IMR-90 (cell line): ENCODE results near the gene IFNA8. TPM values are rescaled to one million over a fixed set of nuclear protein-coding genes. Genes with fewer than 3 reads are reported as not detected.

Experiments used
- ATAC-seq: fragments of 200-7000 bp; cut with Tn5 transposase; 2 replicates; pipeline ENCODE4 v1.9.1; 2020; ENCODE audit warnings: low read depth, mild to moderate bottlenecking, moderate library complexity
- BruUV-seq: library from RNA; stranded (reverse); fragments of 400-500 nt; replicated peaks from 2 replicates; lab custom pipeline; 2021; lab: Mats Ljungman, UMichigan
- CTCF ChIA-PET: fragments of 300-600 bp; formaldehyde crosslinking; extraction: SDS; loops from one replicate; lab custom pipeline; 2021; ENCODE audit warnings: antibody characterized with exemption; lab: Yijun Ruan, JAX
- POLR2A ChIA-PET: fragments of 300-600 bp; sonication (Branson Sonifier 250); formaldehyde crosslinking; loops from one replicate; lab custom pipeline; 2022; ENCODE audit warnings: antibody characterized with exemption; ENCODE audit not compliant: unreplicated experiment; lab: Charles Lee
- DNase-seq: peaks from one replicate; pipeline ENCODE4 v3.0.0; 2013
- H2AFZ ChIP-seq: replicated peaks from 2 replicates; pipeline ENCODE3; 2013; ENCODE audit warnings: low read length, mild to moderate bottlenecking; ENCODE audit not compliant: poor library complexity
- H2AK5ac ChIP-seq: 2 replicates; pipeline ENCODE4 v1.6.1; 2013; ENCODE audit warnings: low read depth, low read length, inconsistent platforms
- H2AK9ac ChIP-seq: replicated peaks from 2 replicates; pipeline ENCODE3; 2013; ENCODE audit warnings: mild to moderate bottlenecking, low read depth, low read length, moderate library complexity; ENCODE audit not compliant: poor library complexity
- H2BK120ac ChIP-seq: 2 replicates; pipeline ENCODE4 v1.6.1; 2013; ENCODE audit warnings: low read depth, low read length, inconsistent platforms
- H2BK15ac ChIP-seq: 3 replicates; pipeline ENCODE4 v1.6.1; 2013; ENCODE audit warnings: low read depth, low read length, inconsistent platforms
- H2BK20ac ChIP-seq: 2 replicates; pipeline ENCODE4 v1.6.1; 2013; ENCODE audit warnings: low read depth, mild to moderate bottlenecking, inconsistent platforms, low read length, moderate library complexity
- H2BK5ac ChIP-seq: 2 replicates; pipeline ENCODE4 v1.6.1; 2013; ENCODE audit warnings: mild to moderate bottlenecking, low read depth, low read length, inconsistent platforms; ENCODE audit not compliant: poor library complexity, severe bottlenecking
- H3K14ac ChIP-seq: replicated peaks from 2 replicates; pipeline ENCODE4 v1.6.1; 2013; ENCODE audit warnings: low read depth, low read length, inconsistent platforms
- H3K18ac ChIP-seq: 2 replicates; pipeline ENCODE4 v1.6.1; 2013; ENCODE audit warnings: low read depth, low read length, control low read depth
- H3K23ac ChIP-seq: 2 replicates; pipeline ENCODE4 v1.6.1; 2013; ENCODE audit warnings: low read depth, low read length, inconsistent platforms
- H3K27ac ChIP-seq: 2 replicates; pipeline ENCODE4 v1.5.1; 2013; ENCODE audit warnings: mild to moderate bottlenecking, control low read depth, low read length; ENCODE audit not compliant: insufficient read depth
- H3K27me3 ChIP-seq: 2 replicates; pipeline ENCODE4 v1.6.1; 2013; ENCODE audit warnings: low read length; ENCODE audit not compliant: control insufficient read depth, insufficient read depth
- H3K36me3 ChIP-seq: 2 replicates; pipeline ENCODE4 v1.6.1; 2013; ENCODE audit warnings: low read length, mixed read lengths; ENCODE audit not compliant: control insufficient read depth, insufficient read depth
- H3K4ac ChIP-seq: 2 replicates; pipeline ENCODE4 v1.6.1; 2013; ENCODE audit warnings: low read depth, low read length, inconsistent platforms
- H3K4me1 ChIP-seq: 2 replicates; pipeline ENCODE4 v1.6.1; 2013; ENCODE audit warnings: low read length, mixed read lengths; ENCODE audit not compliant: control insufficient read depth, insufficient read depth
- H3K4me2 ChIP-seq: 2 replicates; pipeline ENCODE4 v1.6.1; 2013; ENCODE audit warnings: low read depth, mild to moderate bottlenecking, control low read depth, low read length, moderate library complexity
- H3K4me3 ChIP-seq: 2 replicates; pipeline ENCODE4 v1.5.1; 2013; ENCODE audit warnings: low read depth, mild to moderate bottlenecking, control low read depth, low read length, moderate library complexity; ENCODE audit not compliant: insufficient read depth
- H3K56ac ChIP-seq: 2 replicates; pipeline ENCODE4 v1.6.1; 2013; ENCODE audit warnings: low read length, inconsistent platforms; ENCODE audit not compliant: insufficient read depth; ENCODE audit errors: extremely low read depth
- H3K79me1 ChIP-seq, 2 experiments: 2 replicates each; pipeline ENCODE4 v1.6.1; 2013; ENCODE audit warnings: low read length in 2 of 2, inconsistent platforms in 1 of 2, low read depth in 1 of 2
- H3K9ac ChIP-seq: 2 replicates; pipeline ENCODE4 v1.6.1; 2013; ENCODE audit warnings: low read depth, low read length, control low read depth
- H3K9me1 ChIP-seq: 2 replicates; pipeline ENCODE4 v1.6.1; 2013; ENCODE audit warnings: low read length, inconsistent platforms; ENCODE audit not compliant: insufficient read depth
- H3K9me3 ChIP-seq: 2 replicates; pipeline ENCODE4 v1.6.1; 2013; ENCODE audit warnings: low read length; ENCODE audit not compliant: control insufficient read depth, insufficient read depth
- H4K20me1 ChIP-seq: 2 replicates; pipeline ENCODE4 v1.6.1; 2013; ENCODE audit warnings: low read length, inconsistent platforms; ENCODE audit not compliant: insufficient read depth
- H4K5ac ChIP-seq: 2 replicates; pipeline ENCODE4 v1.6.1; 2013; ENCODE audit warnings: mild to moderate bottlenecking, low read depth, low read length, control low read depth
- H4K8ac ChIP-seq, 2 experiments: 2 replicates each; pipeline ENCODE4 v1.6.1; 2013; ENCODE audit warnings: low read depth in 2 of 2, low read length in 2 of 2, control low read depth in 1 of 2, inconsistent platforms in 1 of 2
- H4K91ac ChIP-seq: 2 replicates; pipeline ENCODE4 v1.6.1; 2013; ENCODE audit warnings: low read depth, low read length, inconsistent platforms; ENCODE audit not compliant: insufficient read depth
- CEBPB ChIP-seq: IDR thresholded peaks from 2 replicates; pipeline ENCODE4 v1.6.1; 2012; ENCODE audit warnings: low read depth, low read length, improper control_type of control experiment
- FOS ChIP-seq: fragments of 150-350 bp; IDR thresholded peaks from 2 replicates; pipeline ENCODE4 v1.6.1; 2016; ENCODE audit warnings: low read depth, low read length
- MAZ ChIP-seq: IDR thresholded peaks from 2 replicates; pipeline ENCODE4 v1.6.1; 2012; ENCODE audit warnings: low read depth, mild to moderate bottlenecking, low read length, improper control_type of control experiment, moderate library complexity, borderline replicate concordance
- MXI1 ChIP-seq: IDR thresholded peaks from 2 replicates; pipeline ENCODE4 v1.6.1; 2012; ENCODE audit warnings: low read depth, mild to moderate bottlenecking, low read length, moderate library complexity, borderline replicate concordance
- RAD21 ChIP-seq: IDR thresholded peaks from 2 replicates; pipeline ENCODE4 v1.6.1; 2012; ENCODE audit warnings: low read length, improper control_type of control experiment
- RFX5 ChIP-seq: IDR thresholded peaks from 2 replicates; pipeline ENCODE4 v1.8.0; 2012; ENCODE audit warnings: low read depth, mild to moderate bottlenecking, low read length, moderate library complexity
- SMC3 ChIP-seq: fragments of 150-350 bp; IDR thresholded peaks from 2 replicates; pipeline ENCODE4 v1.6.1; 2016; ENCODE audit warnings: low read depth, mild to moderate bottlenecking, antibody characterized with exemption, low read length, moderate library complexity
- WGBS, 2 experiments: methylation state at CpG; one replicate each; pipeline versions ENCODE4 v1.1.5 to v1.1.7; 2013; ENCODE audit warnings: missing lambda C conversion rate in 2 of 2; ENCODE audit not compliant: insufficient read length in 1 of 2; ENCODE audit errors: extremely low coverage in 2 of 2; 5-methylcytosine and 5-hydroxymethylcytosine counted together
- dilution Hi-C: fragments of 300-500 bp; cut with HindIII; formaldehyde crosslinking; loops from one replicate; pipeline ENCODE4 v1.14.3; 2018; ENCODE audit warnings: low sequenced_read_pairs; ENCODE audit not compliant: unreplicated experiment
- in situ Hi-C: fragments of 300-500 bp; cut with MboI; formaldehyde crosslinking; loops from 3 replicates; pipeline ENCODE4 v1.14.3; 2019; ENCODE audit warnings: low sequenced_read_pairs, inconsistent platforms, mixed read lengths
- intact Hi-C: fragments of 100-400 bp; cut with micrococcal nuclease; formaldehyde crosslinking; loops from 2 replicates; pipeline ENCODE4 v1.10.0; 2022
- polyA plus RNA-seq, 3 experiments: library from polyadenylated mRNA; depleted of rRNA; stranded (reverse); fragments of >200 nt; gene quantifications; 2 replicates each; pipeline ENCODE4 v1.2.3, GENCODE V29; 2012; ENCODE audit warnings: low replicate concordance in 1 of 3
- total RNA-seq: library from RNA; depleted of rRNA; stranded (reverse); fragments of >200 nt; gene quantifications from 2 replicates; pipeline ENCODE4 v1.2.3, GENCODE V29; 2012
- TF ChIP-seq, protein P1 (sequence below): conservative IDR thresholded peaks from 2 replicates; pipeline ENCODE4 v1.5.1; 2012; ENCODE audit warnings: mild to moderate bottlenecking, low read depth, low read length, improper control_type of control experiment
- TF ChIP-seq, protein P2 (sequence below): fragments of 150-350 bp; IDR thresholded peaks from 2 replicates; pipeline ENCODE4 v1.6.1; 2017; ENCODE audit warnings: mild to moderate bottlenecking, antibody characterized with exemption, low read length, low read depth

IFNA8 gene
- total and polyA plus RNA-seq, 2 of the 4 experiments (the other 2 are of a cell fraction): not detected

DNA sequence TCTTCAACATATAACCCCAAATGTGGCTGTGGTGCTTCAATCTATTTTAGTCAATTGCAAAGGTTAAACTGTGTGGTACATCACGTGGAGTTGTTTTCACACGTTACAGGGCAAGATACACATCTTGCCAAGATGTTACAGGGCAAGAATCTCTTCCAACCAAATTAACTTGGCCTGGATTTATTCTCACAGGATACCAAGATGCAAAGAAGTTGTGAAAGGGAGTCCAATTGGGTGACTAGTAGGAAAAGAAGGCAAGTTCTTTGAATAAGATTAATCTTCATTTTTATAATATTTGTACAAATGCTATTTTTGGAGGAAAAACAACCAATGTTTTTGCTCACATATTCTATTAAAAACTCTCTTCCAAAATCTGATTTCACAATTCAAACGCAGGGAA is 4.8 kb upstream of the IFNA8 start:
- Histone ChIP-seq H4K8ac (no peak overlapping the region), H2AK9ac (no peak overlapping the region), H2BK5ac (no peak overlapping the region), H3K9me1 (no peaks in the 10 kb centered on the region), H3K14ac (no peak overlapping the region), H3K27me3 (peaks cover 40% of the 10 kb centered on the region), H3K4me1 (no peaks in the 10 kb centered on the region), H4K20me1 (no peaks in the 10 kb centered on the region), H3K9ac (no peak overlapping the region), H3K27ac (no peak overlapping the region), H3K4me2 (no peak overlapping the region), H3K56ac (no peak overlapping the region), H3K18ac (no peak overlapping the region), H2BK20ac (no peak overlapping the region), H4K91ac (no peak overlapping the region), H3K79me1 (no peaks in the 10 kb centered on the region), H3K4ac (no peak overlapping the region), H2BK15ac (no peak overlapping the region), H2AK5ac (no peak overlapping the region), H3K4me3 (no peak overlapping the region), H3K36me3 (no peaks in the 10 kb centered on the region), H2AFZ (no peak overlapping the region), H2BK120ac (no peak overlapping the region), H3K9me3 (no peaks in the 10 kb centered on the region), H4K5ac (no peak overlapping the region), H3K23ac (no peak overlapping the region)
- dilution Hi-C loops: no loop called here
- in situ Hi-C loops: no loop called here
- DNase-seq: no peak
- no peak for ATAC-seq
- ChIA-PET CTCF (no interaction called here), POLR2A (no interaction called here)
- intact Hi-C loops: no loop called here
- no TSS peak for BruUV-seq
- TF ChIP-seq, protein P1, sequence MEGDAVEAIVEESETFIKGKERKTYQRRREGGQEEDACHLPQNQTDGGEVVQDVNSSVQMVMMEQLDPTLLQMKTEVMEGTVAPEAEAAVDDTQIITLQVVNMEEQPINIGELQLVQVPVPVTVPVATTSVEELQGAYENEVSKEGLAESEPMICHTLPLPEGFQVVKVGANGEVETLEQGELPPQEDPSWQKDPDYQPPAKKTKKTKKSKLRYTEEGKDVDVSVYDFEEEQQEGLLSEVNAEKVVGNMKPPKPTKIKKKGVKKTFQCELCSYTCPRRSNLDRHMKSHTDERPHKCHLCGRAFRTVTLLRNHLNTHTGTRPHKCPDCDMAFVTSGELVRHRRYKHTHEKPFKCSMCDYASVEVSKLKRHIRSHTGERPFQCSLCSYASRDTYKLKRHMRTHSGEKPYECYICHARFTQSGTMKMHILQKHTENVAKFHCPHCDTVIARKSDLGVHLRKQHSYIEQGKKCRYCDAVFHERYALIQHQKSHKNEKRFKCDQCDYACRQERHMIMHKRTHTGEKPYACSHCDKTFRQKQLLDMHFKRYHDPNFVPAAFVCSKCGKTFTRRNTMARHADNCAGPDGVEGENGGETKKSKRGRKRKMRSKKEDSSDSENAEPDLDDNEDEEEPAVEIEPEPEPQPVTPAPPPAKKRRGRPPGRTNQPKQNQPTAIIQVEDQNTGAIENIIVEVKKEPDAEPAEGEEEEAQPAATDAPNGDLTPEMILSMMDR: no peak
- no peak for TF ChIP-seq CEBPB
- TF ChIP-seq MAZ: no peak
- TF ChIP-seq SMC3: no peak
- TF ChIP-seq RFX5: no peak
- TF ChIP-seq RAD21: no peak
- TF ChIP-seq FOS: no peak
- TF ChIP-seq, protein P2, sequence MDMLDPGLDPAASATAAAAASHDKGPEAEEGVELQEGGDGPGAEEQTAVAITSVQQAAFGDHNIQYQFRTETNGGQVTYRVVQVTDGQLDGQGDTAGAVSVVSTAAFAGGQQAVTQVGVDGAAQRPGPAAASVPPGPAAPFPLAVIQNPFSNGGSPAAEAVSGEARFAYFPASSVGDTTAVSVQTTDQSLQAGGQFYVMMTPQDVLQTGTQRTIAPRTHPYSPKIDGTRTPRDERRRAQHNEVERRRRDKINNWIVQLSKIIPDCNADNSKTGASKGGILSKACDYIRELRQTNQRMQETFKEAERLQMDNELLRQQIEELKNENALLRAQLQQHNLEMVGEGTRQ: no peak
- TF ChIP-seq MXI1: no peak
- no CpG with 5 or more reads among the region's 3 CpGs for WGBS, 2 experiments
